Measurements from ENCODE around the gene TLCD3A.
"Not testable (repeated sequence)": the region's sequence is repeated elsewhere in the genome, so short reads cannot be mapped to it uniquely, and the experiment has no call there.

The TLCD3A gene

GRCh38 chr17:690361-690760 is 42.0 kb upstream of the TLCD3A start:
- no peak for DNase-seq (ENCODE audit: low spot score)
- no peak for TF ChIP-seq CTCF (IDR thresholded peaks at IDR 0.05)
- Histone ChIP-seq H3K4me3 (no peak overlapping the region), H3K27ac (no peak overlapping the region)

GRCh38 chr17:691423-691822 is 41.0 kb upstream of the TLCD3A start:
- DNase-seq (ENCODE audit: low spot score) = no peak
- H3K27ac ChIP-seq = no peak overlapping the region
- no peak for TF ChIP-seq CTCF (IDR thresholded peaks at IDR 0.05)
- H3K4me3 ChIP-seq = no peak overlapping the region

- H3K4me3 ChIP-seq = no peak overlapping the region
- no peak overlapping the region for H3K27ac ChIP-seq
- DNase-seq (ENCODE audit: low spot score) = no peak
- no peak for TF ChIP-seq CTCF (IDR thresholded peaks at IDR 0.05)
Measured at GRCh38 chr17:692116-692515, 40.3 kb upstream of the TLCD3A start.

GRCh38 chr17:693791-694638 is 38.4 kb upstream of the TLCD3A start:
- no peak for TF ChIP-seq CTCF (IDR thresholded peaks at IDR 0.05)
- no peak for DNase-seq (ENCODE audit: low spot score)
- H3K27ac ChIP-seq = no peak overlapping the region
- no peak overlapping the region for H3K4me3 ChIP-seq

GRCh38 chr17:696369-696768 is 36.0 kb upstream of the TLCD3A start:
- no peak for DNase-seq (ENCODE audit: low spot score)
- Histone ChIP-seq H3K27ac (no peak overlapping the region), H3K4me3 (no peak overlapping the region)
- no peak for TF ChIP-seq CTCF (IDR thresholded peaks at IDR 0.05)

- Histone ChIP-seq H3K4me3 (no peak overlapping the region), H3K27ac (no peak overlapping the region)
- no peak for DNase-seq (ENCODE audit: low spot score)
- TF ChIP-seq CTCF (IDR thresholded peaks at IDR 0.05) = no peak
Measured at GRCh38 chr17:697682-698081, 34.7 kb upstream of the TLCD3A start.

- not testable (repeated sequence) for H3K27ac ChIP-seq; DNase-seq (ENCODE audit: low spot score); H3K4me3 ChIP-seq
Measured at GRCh38 chr17:698096-698495, 34.3 kb upstream of the TLCD3A start.

All from coronary artery (tissue), 2 donors.